HG02870 (cell line): ENCODE results near the gene ZNF462.
"Not testable (repeated sequence)": the region's sequence is repeated elsewhere in the genome, so short reads cannot be mapped to it uniquely, and the experiment has no call there.

Experiments
- ATAC-seq: cut with Tn5 transposase; IDR thresholded peaks from one replicate; pipeline ENCODE4 v1.9.1; 2021; ENCODE audit warnings: mild to moderate bottlenecking, moderate library complexity; ENCODE audit not compliant: unreplicated experiment

ZNF462 gene

GRCh38 chr9:106886111-106887046, 23.4 kb downstream of the ZNF462 start:
- no peak for ATAC-seq

- no peak for ATAC-seq
These were observed 24.1 kb downstream of the ZNF462 start for GRCh38 chr9:106887066-106887465.

- no peak for ATAC-seq
These were observed 26.2 kb downstream of the ZNF462 start for GRCh38 chr9:106889061-106889590.

DNA sequence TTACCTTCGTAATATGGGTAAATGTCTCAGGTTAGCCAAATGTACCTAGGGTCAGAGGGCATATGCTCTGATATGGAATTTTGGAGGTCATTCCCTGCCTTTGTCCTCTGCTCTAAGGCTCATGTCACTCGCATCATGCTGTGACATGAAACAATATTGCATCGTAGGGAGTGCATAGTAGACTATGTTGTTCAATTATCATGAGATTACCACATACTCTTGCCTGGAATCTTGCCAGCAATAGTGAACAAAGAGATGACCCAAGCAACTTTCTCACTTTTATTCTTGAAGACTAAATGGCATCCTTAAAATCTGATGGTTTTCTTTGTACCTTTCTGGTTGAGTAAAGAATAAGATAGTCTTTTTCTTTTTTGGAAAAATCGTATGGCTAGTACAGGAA, 27.6 kb downstream of the ZNF462 start:
- ATAC-seq = no peak

GRCh38 chr9:106891286-106891685, 28.3 kb downstream of the ZNF462 start:
- no peak for ATAC-seq

DNA sequence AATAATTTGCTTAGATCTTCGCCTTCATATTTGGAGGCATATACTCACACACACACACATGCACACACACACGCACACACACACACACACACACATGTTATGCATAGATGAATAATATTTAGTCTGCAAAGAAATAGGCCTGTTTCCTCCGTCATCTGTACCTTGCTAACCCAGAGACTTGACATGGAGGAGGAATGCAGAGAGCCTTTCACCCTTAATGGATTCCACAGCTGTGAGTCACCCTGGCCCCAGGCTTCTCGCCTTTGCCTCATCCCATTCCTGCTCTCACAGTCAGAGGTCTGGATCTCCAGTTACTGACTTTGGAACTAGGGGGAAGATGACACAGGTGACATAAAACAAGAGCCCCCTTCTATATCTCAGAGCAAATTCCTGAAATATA, 29.7 kb downstream of the ZNF462 start:
- no peak for ATAC-seq

GRCh38 chr9:106893088-106893487, 30.1 kb downstream of the ZNF462 start:
- ATAC-seq = no peak

GRCh38 chr9:106896695-106897094, 33.7 kb downstream of the ZNF462 start:
- ATAC-seq = no peak

- ATAC-seq = no peak
These were observed 34.3 kb downstream of the ZNF462 start for GRCh38 chr9:106897236-106897635.

- no peak for ATAC-seq
These were observed 34.8 kb downstream of the ZNF462 start for GRCh38 chr9:106897751-106898150.

GRCh38 chr9:106900523-106900922, 37.6 kb downstream of the ZNF462 start:
- ATAC-seq = not testable (repeated sequence)

- no peak for ATAC-seq
These were observed 43.2 kb downstream of the ZNF462 start for GRCh38 chr9:106906129-106906528.

DNA sequence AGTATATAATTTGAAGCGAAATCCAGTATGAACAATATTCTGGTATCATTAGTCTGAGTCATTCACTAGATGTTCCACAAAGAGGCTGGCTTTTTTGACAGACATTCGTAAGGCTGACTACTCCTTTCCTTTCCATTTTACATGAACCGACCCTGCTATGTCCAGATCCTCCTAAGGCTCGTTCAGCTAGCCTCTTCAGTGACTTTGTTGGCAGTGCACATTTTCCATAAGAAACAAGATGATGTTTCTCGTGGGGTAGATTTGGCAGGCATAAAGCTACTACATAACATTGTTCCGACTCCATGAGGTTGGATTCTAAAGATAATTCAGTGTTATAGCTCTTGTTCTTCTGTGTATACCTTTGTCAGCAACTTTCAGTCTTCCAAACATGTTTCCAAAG, 49.0 kb downstream of the ZNF462 start:
- no peak for ATAC-seq

GRCh38 chr9:106913276-106913675, 50.3 kb downstream of the ZNF462 start:
- ATAC-seq = no peak

DNA sequence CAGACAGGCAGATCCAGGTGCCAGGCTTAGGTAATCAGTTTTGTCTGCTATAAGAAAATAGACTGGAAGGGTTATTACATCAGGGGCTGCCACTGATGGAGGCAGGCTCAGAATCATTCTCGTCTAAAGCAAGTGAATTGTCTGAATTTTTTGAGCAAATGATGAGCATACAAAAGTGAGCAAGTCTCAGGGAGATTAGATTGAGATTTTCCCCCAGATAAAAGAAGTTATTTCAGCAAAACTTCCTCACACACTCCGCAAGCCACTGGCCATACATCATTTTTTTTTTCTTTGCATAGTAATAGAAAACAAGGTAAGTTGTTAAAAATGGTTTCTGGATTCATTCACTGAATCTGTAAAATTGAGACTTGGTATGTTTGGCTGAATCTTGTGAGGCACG, 52.9 kb downstream of the ZNF462 start:
- no peak for ATAC-seq

DNA sequence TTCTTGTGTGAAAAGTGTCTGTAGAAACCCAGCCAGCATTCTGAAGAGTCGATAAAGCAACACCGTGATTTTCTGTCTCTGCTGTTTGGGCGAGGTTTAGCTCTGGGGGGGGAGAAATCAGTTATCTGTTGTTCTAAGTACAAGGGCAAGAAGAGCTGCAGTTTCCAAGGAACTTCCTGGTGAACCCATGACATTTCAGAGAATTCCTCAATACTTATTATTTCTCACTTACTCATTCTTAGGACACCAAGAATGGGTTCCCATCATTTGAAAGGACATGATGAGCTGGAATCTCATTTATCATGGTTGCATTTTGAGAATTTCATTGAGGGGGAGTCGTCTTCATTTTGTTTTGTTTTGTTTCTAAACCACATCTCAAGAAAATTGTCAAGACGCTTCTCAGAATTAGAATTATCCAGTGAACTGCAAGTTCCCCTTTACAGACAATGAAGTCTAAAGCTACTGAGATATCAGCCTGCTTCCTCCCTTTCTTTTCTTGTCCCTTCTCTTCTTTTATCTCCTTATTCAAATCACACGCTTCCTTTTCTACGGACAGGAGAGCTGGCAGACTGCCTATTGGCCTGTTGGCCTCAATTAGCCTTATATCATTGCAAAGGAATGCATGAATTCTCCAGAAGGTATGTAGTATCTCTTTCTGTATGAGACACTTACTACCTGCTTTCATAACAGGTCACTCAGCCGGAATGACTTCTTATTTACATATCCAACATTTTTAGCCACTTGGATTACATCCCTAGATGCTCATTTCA, 53.7 kb downstream of the ZNF462 start:
- ATAC-seq = no peak

GRCh38 chr9:106918825-106919509, 56.0 kb downstream of the ZNF462 start:
- ATAC-seq = no peak

DNA sequence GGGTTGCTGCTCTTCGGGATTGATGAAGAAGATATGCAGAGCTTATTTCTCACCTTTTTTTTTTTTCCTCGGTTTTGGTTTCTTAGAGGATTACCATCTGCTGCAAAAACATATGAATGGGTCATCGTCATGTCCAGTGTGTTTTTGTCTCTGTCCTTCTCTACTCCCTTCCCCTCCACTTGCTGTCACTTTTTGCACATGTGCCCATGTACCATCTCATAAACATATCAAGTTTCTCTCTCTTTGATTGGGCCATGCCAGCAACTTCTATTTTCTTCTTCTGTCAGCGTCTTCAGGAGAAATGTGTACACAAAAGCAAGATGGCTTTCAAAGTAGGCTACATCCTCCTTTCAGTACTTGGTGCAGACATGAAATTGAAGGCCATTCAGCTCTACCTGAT, 57.1 kb downstream of the ZNF462 start:
- no peak for ATAC-seq

GRCh38 chr9:106920701-106921283, 57.8 kb downstream of the ZNF462 start:
- no peak for ATAC-seq

DNA sequence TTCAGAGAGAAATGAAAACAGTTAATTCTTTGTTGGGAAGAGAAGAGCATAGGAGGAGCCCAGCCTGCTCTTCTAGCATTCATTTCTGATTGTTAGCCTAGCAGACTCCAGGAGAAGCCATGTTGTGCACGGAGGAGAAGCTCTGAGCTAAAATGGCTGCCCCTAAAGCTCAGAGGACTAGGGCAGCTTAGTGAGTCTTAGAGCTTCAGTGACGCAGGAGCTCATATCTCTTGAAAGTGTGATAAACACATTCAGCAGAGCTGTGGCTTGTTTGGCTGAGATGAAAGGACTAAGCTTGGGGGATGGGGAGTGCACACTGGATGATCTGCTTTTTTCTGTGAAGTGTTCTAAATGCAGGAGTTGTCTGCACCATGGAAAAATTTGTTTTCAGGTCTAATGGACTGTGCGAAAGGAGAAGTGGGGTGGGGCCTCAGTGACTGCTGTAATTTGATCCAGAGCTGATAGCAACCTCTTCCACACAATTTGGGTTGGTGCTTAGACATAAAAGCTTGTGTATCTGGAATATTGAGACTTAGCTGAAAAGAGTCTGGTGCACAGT, 58.5 kb downstream of the ZNF462 start:
- no peak for ATAC-seq
